Neural cell (in vitro differentiated cells): ENCODE results near the gene PRSS21.

Experiments
- MXI1 ChIP-seq: fragments of 450-650 bp; conservative IDR thresholded peaks from 2 replicates; pipeline ENCODE4 v1.6.1; 2014; ENCODE audit warnings: antibody characterized with exemption, mild to moderate bottlenecking; ENCODE audit not compliant: poor library complexity, severe bottlenecking
- TAF1 ChIP-seq: IDR thresholded peaks from 2 replicates; pipeline ENCODE4 v1.6.1; 2012; ENCODE audit warnings: low read depth
- TF ChIP-seq, protein P1 (sequence below): fragments of 450-650 bp; IDR thresholded peaks from 2 replicates; pipeline ENCODE4 v1.5.1; 2014; ENCODE audit warnings: antibody characterized with exemption, mild to moderate bottlenecking, moderate library complexity; ENCODE audit not compliant: poor library complexity, severe bottlenecking

DNA sequence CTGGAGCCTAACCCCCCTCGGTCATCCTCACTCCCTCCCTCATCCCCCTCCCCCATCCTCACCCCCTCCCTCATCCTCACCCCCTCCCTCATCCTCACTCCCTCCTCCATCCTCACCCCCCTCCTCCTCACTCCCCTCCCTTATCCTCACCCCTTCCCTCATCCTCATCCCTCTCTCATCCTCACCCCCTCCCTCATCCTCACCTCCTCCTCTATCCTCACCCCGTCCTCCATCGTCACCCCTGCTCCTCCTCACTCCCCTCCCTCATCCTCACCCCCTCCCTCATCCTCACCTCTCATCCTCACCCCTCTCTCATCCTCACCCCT, 30.2 kb upstream of the PRSS21 start:
- TF ChIP-seq MXI1 (no peak), TAF1 (no peak)
- TF ChIP-seq, protein P1, sequence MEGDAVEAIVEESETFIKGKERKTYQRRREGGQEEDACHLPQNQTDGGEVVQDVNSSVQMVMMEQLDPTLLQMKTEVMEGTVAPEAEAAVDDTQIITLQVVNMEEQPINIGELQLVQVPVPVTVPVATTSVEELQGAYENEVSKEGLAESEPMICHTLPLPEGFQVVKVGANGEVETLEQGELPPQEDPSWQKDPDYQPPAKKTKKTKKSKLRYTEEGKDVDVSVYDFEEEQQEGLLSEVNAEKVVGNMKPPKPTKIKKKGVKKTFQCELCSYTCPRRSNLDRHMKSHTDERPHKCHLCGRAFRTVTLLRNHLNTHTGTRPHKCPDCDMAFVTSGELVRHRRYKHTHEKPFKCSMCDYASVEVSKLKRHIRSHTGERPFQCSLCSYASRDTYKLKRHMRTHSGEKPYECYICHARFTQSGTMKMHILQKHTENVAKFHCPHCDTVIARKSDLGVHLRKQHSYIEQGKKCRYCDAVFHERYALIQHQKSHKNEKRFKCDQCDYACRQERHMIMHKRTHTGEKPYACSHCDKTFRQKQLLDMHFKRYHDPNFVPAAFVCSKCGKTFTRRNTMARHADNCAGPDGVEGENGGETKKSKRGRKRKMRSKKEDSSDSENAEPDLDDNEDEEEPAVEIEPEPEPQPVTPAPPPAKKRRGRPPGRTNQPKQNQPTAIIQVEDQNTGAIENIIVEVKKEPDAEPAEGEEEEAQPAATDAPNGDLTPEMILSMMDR, result no peak
